Measurements from ENCODE around the gene TBCK.

TBCK gene

GRCh38 chr4:106041294-106042002 lies 274.6 kb downstream of the TBCK start:
- Histone ChIP-seq H3K27ac (no peak overlapping the region), H4K20me1 (ENCODE audit: insufficient read depth) (no peaks in the 10 kb centered on the region), H3K4me2 (no peak overlapping the region), H3K4me3 (IDR thresholded peaks at IDR 0.05; ENCODE audit: insufficient read depth, low read depth, low read length) (no peak overlapping the region), H3K27me3 (ENCODE audit: insufficient read depth, low read depth) (no peaks in the 10 kb centered on the region), H3K4me1 (ENCODE audit: low read depth, poor library complexity, severe bottlenecking) (no peaks in the 10 kb centered on the region), H3K9ac (no peak overlapping the region), H3K79me2 (ENCODE audit: insufficient read depth, low read depth) (no peaks in the 10 kb centered on the region), H3K36me3 (ENCODE audit: insufficient read depth) (no peaks in the 10 kb centered on the region), H2AFZ (ENCODE audit: low read depth) (no peak overlapping the region)
- TF ChIP-seq, protein P1, sequence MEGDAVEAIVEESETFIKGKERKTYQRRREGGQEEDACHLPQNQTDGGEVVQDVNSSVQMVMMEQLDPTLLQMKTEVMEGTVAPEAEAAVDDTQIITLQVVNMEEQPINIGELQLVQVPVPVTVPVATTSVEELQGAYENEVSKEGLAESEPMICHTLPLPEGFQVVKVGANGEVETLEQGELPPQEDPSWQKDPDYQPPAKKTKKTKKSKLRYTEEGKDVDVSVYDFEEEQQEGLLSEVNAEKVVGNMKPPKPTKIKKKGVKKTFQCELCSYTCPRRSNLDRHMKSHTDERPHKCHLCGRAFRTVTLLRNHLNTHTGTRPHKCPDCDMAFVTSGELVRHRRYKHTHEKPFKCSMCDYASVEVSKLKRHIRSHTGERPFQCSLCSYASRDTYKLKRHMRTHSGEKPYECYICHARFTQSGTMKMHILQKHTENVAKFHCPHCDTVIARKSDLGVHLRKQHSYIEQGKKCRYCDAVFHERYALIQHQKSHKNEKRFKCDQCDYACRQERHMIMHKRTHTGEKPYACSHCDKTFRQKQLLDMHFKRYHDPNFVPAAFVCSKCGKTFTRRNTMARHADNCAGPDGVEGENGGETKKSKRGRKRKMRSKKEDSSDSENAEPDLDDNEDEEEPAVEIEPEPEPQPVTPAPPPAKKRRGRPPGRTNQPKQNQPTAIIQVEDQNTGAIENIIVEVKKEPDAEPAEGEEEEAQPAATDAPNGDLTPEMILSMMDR (conservative IDR thresholded peaks at IDR 0.05; ENCODE audit: low read depth, low read length), result no peak

DNA sequence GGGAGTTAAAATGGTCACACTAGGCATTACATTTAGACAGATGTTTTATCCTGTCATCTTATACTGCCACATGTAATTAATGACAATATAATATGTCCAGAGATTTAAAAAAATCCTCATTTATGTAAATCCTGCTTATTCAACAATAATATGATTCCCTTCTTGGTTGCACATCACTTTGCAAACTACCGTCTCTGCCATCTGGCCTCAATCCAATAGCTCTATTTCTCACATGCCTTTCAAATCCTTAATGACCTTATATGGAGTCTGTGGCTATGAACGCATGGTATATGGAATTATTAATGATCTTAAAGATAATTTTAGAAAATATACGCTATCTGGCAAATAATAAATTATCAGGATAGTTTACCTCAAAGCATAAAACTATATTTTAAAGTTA lies 276.2 kb downstream of the TBCK start:
- Histone ChIP-seq H3K27ac (no peak overlapping the region), H3K79me2 (ENCODE audit: insufficient read depth, low read depth) (no peaks in the 10 kb centered on the region), H3K4me2 (no peak overlapping the region), H4K20me1 (ENCODE audit: insufficient read depth) (no peaks in the 10 kb centered on the region), H3K9ac (no peak overlapping the region), H2AFZ (ENCODE audit: low read depth) (no peak overlapping the region), H3K4me3 (IDR thresholded peaks at IDR 0.05; ENCODE audit: insufficient read depth, low read depth, low read length) (no peak overlapping the region), H3K27me3 (ENCODE audit: insufficient read depth, low read depth) (no peaks in the 10 kb centered on the region), H3K4me1 (ENCODE audit: low read depth, poor library complexity, severe bottlenecking) (no peaks in the 10 kb centered on the region), H3K36me3 (ENCODE audit: insufficient read depth) (no peaks in the 10 kb centered on the region)
- TF ChIP-seq, protein P1 (conservative IDR thresholded peaks at IDR 0.05; ENCODE audit: low read depth, low read length), result no peak

DNA sequence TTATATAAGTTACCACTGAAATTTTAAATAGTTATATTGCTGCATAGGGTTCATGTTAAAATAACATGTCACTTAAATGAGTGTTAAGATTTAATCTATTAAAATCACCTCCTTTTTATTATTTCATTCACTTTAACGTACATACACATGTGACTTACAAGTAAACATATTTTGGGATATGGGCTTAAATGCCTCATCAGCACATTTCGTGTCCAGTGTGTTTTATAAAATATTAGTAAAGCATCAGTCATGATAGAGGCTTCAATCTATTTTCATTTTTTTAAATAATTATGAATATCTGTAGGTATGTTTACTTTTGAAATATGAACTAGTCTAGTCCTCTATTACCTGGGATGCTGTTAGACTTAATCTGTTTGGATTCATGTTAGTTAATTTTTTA lies 277.1 kb downstream of the TBCK start:
- Histone ChIP-seq H3K4me2 (no peak overlapping the region), H4K20me1 (ENCODE audit: insufficient read depth) (no peaks in the 10 kb centered on the region), H3K27me3 (ENCODE audit: insufficient read depth, low read depth) (no peaks in the 10 kb centered on the region), H3K27ac (no peak overlapping the region), H2AFZ (ENCODE audit: low read depth) (no peak overlapping the region), H3K79me2 (ENCODE audit: insufficient read depth, low read depth) (no peaks in the 10 kb centered on the region), H3K36me3 (ENCODE audit: insufficient read depth) (no peaks in the 10 kb centered on the region), H3K4me1 (ENCODE audit: low read depth, poor library complexity, severe bottlenecking) (no peaks in the 10 kb centered on the region), H3K4me3 (IDR thresholded peaks at IDR 0.05; ENCODE audit: insufficient read depth, low read depth, low read length) (no peak overlapping the region), H3K9ac (no peak overlapping the region)
- TF ChIP-seq, protein P1 (conservative IDR thresholded peaks at IDR 0.05; ENCODE audit: low read depth, low read length), result no peak

DNA sequence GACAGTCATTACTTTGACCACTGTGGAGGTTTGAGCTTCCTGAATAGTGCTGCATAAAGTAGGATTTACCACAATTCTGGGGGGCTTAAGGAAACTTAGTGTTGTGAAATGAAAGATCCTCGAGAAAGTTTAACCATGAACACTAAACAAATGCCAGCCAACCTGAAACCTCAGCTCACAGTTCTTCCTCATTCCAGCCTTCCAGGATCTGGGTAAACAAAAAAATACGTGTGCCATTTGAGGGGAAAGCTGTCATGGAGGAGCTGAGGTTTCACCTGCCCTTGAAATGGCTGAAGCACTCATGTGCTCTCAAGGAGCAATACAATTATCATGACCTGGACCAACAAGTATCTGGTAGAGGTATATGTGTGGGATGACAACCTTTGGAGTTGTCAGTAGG lies 278.0 kb downstream of the TBCK start:
- no peaks in the 10 kb centered on the region for H3K4me1 ChIP-seq (ENCODE audit: low read depth, poor library complexity, severe bottlenecking)
- no peak overlapping the region for H3K4me3 ChIP-seq (IDR thresholded peaks at IDR 0.05; ENCODE audit: insufficient read depth, low read depth, low read length)
- H3K36me3 ChIP-seq (ENCODE audit: insufficient read depth), result no peaks in the 10 kb centered on the region
- H4K20me1 ChIP-seq (ENCODE audit: insufficient read depth), result no peaks in the 10 kb centered on the region
- H2AFZ ChIP-seq (ENCODE audit: low read depth), result no peak overlapping the region
- no peak overlapping the region for H3K27ac ChIP-seq
- no peak overlapping the region for H3K9ac ChIP-seq
- H3K4me2 ChIP-seq, result no peak overlapping the region
- no peaks in the 10 kb centered on the region for H3K27me3 ChIP-seq (ENCODE audit: insufficient read depth, low read depth)
- TF ChIP-seq, protein P1 (conservative IDR thresholded peaks at IDR 0.05; ENCODE audit: low read depth, low read length), result no peak
- H3K79me2 ChIP-seq (ENCODE audit: insufficient read depth, low read depth), result no peaks in the 10 kb centered on the region

All from KMS-11 (cell line).